H54 (cell line): ENCODE data around the gene KRT16.
"Not testable (repeated sequence)": the region's sequence is repeated elsewhere in the genome, so short reads cannot be mapped to it uniquely, and the experiment has no call there.

Source experiments
- DNase-seq: peaks from one replicate; pipeline ENCODE4 v3.0.0; 2011; ENCODE audit warnings: low spot score, mixed read lengths; ENCODE audit not compliant: insufficient read length
- FAIRE-seq: peaks from 3 replicates; lab custom pipeline; 2011; peaks lifted over from hg19 to GRCh38; lab: Jason Lieb, UNC
- POLR2A ChIP-seq: IDR thresholded peaks from 2 replicates; pipeline ENCODE4 v1.6.1; 2011; ENCODE audit warnings: low read depth, mild to moderate bottlenecking, low read length

KRT16 gene

DNA sequence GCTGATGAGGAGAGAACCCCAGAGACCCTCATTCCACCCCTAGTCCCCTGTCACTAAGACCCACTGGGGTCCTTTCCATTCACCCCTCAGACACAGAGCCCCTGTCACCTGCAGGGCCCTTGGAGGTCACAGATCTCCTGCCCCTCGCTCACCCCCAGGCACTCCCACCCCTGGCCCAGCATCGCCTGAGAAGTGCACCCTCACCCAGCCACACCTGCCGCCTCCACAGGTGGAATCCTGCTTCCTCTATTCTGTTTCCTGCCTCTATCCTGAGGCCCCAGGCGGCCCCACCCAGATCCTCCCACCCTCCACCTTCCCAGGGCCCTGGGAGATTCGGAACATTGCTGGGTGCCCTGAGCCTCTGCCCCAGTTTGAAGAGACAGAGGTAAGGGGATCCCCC, 25.6 kb upstream of the KRT16 start:
- TF ChIP-seq POLR2A = no peak
- DNase-seq = no peak
- FAIRE-seq = no peak

DNA sequence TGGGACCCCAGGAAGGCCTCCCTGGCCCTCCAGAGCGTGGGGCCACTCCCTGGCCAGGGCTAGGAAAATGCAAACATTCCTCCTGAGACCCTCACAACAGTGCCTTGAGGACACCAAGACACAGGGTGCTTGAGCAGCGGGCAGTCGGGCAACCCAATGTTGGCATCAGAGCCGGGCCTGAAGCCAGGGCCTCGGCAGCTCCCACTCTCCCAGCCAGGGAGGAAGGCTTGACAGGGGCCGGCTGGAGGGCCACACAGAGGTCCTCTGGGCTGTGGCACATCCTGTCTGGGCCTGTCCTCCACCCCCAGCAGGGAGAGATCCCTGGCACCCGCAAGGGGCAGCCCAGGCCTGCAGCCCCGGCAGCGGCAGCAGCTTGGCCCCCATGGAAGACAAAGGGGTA, 24.1 kb upstream of the KRT16 start:
- FAIRE-seq = no peak
- no peak for DNase-seq

DNA sequence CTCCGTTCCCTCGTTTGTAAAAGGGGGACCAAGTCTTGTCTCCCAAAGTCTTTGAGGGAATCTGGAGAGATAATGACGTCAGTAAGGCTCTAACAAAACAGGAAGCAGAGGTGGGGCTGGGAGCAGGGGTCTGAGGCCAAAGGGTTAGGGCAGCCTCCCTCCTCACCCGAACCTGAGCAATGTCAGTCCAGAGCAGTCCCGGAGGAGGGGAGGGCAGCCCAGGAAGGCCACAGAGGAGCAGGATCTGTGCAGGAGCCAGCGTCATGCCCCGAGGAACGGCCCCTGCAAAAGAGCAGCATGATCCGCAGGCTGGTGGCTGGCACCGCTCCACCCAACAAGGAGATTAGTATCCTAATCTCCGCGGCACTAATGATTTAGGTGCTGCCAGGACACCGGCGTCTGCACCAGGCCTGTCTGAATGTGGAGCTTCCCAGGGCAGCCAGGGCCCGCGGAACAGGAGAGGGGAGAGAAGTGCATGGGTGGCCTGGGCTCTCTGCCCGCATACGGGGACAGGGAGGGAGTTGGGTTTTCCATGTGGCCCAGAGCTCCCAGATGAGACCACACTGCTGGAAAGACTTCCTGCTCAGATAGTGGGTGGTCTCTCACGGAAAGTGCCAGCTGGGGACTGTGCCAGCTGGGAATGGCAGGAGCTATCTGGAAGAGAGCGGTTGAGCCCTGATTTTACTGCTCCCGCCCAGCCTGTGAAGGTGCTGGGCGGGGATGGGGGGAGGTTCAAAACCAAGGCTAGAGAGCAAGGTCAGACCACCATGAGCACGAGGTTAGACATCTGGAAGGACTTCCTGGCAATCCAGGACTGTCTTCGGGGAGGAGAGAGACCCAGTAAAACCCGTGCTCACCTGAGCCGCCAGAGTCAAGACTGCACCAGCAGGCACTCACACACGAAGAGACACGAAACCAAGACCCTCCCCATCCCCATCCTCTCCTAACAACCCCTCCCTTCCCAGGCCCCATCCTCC, 22.8 kb upstream of the KRT16 start:
- no peak for FAIRE-seq
- TF ChIP-seq POLR2A = no peak
- no peak for DNase-seq

More for the DNA sequence above, 24.1 kb upstream of the KRT16 start:
- TF ChIP-seq POLR2A = no peak

DNA sequence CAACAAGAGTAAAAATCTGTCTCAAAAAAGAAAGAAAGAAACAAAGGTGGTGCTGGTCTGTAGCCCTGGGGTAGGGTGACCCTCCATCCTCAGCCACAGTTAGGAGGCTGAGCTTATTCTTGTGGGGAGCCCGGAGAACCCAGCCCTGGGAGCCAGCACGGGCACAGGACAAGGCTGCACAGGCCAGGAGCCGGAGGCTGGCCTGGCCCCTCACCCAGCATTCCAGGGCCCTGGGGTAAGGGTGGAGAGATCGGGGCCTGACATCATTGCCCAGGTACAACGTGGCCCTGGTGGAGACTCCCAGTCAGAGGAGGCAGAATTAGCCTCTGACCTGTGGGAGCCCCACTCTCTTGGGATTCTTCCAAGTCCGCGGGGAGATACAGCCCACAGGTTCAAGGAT, 22.1 kb upstream of the KRT16 start:
- no peak for FAIRE-seq
- DNase-seq = no peak
- TF ChIP-seq POLR2A = no peak

DNA sequence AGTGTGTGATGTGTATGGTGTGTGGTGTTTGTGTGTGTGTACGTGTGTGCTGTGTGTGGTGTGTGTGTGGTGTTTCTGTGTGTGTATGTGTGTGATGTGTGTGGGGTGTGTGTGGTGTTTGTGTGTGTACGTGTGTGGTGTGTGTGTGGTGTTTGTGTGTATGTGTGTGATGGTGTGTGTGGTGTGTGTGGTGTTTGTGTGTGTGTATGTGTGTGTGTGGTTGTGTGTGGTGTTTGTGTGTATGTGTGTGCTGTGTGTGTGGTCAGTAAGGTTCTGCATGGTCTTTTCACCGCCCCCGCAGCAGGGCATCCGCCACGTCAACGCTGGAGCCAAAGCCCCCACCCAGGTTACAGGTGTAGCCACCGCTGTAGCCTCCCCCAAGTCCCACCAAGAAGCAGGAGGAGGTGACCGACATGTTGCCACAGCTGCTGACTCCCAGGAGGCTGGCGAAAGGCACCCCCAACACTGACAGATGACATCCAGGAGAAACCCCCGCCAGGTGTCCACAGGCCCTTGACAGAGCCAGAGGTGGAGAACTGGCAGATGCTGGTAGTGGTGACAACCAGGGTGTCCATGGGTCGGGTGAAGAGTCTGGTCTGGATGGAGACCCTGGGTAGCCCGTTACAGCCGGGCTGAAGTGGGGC, 21.1 kb upstream of the KRT16 start:
- TF ChIP-seq POLR2A = no peak
- FAIRE-seq (no peak), DNase-seq (no peak)

DNA sequence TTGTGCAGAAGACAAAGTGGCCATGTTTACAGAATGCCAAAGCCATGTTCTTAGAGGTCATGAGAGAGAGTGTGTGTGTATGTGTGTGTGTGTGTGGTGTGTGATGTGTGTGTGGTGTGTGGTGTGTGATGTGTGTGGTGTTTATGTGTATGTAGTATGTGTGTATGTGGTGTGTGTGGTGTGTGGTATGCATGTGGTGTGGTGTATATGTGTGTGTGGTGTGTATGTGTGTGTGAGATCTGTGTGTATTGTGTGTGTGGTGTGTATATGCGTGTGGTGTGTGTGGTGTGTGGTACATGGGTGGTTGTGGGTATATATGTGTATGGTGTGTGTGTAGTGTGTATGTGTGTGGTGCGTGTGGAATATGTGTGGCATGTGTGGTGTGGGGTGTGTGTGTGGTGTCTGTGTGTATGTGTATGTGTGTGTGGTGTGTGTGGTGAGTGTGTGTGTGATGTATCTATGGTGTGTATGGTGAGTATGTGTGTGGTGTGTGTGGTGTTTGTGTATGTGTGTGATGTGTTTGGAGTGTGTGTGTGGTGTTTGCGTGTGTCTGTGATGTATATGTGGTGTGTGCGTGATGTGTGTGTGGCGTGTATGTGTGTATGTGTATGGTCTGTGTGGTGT, 20.0 kb upstream of the KRT16 start:
- TF ChIP-seq POLR2A = no peak
- DNase-seq = no peak
- FAIRE-seq = no peak

DNA sequence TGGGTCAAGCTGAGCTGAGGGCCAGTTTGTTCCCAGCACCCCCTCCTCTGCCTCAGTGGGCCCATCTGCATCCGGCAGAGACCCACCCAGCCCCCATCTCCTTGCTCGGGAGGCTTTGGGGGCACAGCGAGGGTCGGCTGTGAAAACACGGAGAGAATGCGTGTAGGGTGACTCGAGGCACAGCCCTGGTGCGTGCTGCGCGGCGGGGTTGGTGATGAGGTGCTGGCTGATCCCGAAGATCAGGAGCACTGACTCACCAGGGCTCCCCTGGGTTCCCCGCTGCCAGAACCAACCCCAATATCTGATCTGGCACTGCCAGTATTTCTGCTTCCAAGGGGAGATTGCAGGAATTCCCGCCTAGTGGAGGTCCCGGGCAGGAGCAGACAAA, 19.3 kb upstream of the KRT16 start:
- TF ChIP-seq POLR2A = no peak
- DNase-seq (no peak), FAIRE-seq (no peak)

DNA sequence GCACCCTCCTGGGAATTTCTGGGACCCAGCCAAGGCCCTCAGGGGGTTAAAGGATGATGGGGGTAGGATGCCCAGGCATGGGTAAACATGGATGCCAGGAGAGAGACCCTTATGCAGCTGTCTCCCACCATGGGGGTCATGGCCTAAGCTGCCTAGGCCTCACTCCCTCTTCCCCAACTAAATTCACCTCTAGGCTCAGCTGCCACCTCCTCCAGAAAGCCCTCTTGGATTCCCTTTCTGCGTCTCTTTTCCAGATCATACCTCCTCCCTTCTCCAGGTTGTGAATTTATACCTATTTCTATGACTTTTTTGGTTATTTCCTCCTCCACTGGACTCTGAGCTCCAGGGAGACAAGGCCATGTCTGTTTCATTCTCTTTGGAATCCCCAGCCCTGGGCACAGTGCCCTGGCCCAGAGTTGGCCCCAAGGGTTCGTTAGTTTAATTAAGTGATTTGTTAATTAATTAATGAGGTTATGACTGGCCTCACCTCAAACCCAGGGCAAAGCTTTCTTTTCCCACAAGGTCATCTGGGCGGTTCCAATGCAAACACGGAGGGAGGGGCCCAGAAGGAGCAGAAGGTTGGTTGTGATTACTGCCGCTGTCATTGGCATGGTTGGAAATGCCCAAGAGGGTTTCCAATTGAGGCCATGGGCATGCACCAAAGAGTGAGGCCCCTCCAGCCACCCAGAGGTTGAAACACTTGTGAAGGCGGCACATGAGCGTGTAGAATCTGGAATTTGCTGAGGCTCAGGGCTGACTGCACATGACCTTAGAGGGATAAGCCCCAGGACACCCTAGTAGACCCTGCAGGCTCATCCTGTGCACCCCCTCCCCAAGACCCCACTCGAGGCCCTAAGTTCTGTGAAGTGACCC, 18.7 kb upstream of the KRT16 start:
- FAIRE-seq = no peak
- no peak for DNase-seq

DNA sequence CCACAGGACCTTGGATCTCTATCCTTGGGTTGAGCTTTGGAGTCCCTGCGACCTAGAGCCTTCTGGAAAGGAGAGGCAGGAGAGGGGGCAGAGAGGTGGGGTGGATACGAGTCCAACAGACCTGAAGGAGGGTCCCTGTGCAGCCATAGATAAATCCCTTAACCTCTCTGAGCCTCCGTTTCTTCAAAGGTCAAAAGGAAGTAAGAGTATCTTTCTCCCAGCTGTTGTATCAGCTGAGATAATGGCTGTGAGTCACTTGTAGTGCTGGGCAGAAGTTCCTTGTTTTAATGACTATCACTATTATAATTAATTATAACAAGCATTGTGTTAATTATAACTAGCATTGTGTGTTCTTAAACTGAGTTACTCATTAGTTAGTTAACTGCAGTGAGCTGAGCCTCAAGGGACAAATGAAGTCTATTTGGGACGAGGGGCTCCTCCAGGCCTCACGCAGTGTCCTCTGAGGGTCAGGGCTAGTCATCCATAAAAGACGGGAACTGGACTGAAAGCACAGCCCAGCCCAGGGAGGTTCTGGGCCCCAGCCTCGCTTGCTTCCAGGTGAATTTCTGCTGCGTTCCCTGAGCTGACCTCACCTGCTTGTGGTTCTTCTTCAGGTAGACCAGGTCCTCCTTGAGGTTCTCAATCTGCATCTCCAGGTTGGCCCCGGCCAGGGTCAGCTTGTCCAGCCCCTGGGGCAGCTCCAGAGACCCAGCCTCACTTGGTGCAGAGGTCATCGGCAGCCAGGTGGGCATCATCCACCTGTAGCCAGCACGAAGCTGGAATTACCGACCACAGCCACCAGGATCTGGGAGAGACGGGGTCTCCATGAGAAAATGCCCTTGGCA, 17.5 kb upstream of the KRT16 start:
- FAIRE-seq = no peak

More for the DNA sequence above, 18.7 kb upstream of the KRT16 start:
- no peak for TF ChIP-seq POLR2A

DNA sequence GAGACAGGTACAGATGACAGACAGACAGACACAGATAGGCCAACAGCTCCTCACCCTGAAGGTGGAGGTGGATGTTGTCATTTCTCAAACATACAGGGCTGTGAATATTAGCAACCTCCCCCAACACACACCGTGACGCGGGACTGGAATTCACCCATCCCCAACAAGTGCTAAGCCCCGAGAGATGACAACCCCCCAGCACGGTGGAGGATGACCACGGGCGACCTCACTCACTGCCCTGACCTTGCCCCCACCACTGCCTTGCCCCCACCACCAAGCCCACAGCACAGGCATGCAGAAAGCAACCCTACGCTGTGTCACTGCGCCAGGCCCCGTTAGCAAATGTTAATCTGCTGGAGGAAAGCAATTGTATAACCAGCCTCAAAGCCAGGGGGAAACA, 16.7 kb upstream of the KRT16 start:
- no peak for FAIRE-seq
- DNase-seq = no peak
- no peak for TF ChIP-seq POLR2A

More for the DNA sequence above, 17.5 kb upstream of the KRT16 start:
- no peak for TF ChIP-seq POLR2A
- no peak for DNase-seq

DNA sequence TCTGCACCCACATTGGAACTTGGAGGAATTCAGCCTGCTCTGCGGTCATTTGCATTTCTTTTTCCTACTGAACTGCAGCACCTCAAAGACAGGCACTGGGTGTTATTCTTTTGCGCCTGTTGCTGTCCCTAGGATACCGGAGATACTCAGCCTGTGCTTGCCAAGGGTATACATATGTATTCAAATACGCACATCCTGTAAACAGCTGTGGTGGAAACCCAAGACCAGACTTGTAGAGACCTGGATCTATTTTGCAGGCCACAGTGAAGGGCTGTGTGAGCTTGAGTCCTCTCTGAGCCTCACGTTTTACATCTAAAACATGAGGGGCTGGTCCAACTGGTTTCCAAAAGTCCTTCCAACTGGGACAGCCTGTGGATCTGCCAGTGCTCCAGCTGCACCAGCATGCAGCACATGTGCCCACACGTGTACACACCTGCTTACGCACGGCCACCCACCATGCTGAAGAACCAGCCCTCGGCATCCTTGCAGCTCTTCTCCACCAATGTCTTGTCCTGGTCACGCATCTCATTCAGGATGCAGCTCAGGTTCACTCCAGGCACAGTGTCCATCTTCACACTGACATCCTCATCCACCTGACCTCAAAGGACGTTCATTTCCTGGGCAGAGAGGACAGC, 16.2 kb upstream of the KRT16 start:
- DNase-seq, FAIRE-seq: not testable (repeated sequence)

DNA sequence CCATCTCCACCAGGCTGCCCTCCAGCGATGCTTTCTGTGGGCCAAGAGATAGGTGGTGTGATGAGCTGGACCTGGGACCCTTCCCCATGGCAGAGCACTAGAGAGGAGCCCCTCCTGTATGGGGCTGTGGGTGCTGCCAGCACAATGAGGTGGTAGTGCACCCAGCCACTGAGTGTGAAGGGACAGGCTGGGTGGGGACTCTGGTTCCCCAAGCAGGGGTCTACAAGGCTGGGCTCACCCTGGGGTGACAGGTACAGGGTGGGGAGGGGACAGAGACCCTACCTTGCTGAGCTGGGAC, 15.5 kb upstream of the KRT16 start:
- FAIRE-seq, DNase-seq: not testable (repeated sequence)
